Activated naive CD8-positive, alpha-beta T cell treated with anti-CD3 and anti-CD28 coated beads, Interleukin-2, amount 10 ng/mL, durations not matched to agents 7 days and 5 days (primary cell): ENCODE data around the gene BMPER. TPM values are rescaled to one million over a fixed set of nuclear protein-coding genes. Genes with fewer than 3 reads are reported as not detected.

Experiments
- ATAC-seq: fragments of 150-1000 bp; cut with Tn5 transposase; one replicate; pipeline ENCODE4 v1.10.0; 2021; ENCODE audit warnings: low read depth, moderate library complexity
- POLR2A ChIA-PET: fragments of 350-600 bp; sonication (Branson Sonifier 250); formaldehyde crosslinking; loops from one replicate; lab custom pipeline; 2021; ENCODE audit warnings: antibody characterized with exemption; lab: Charles Lee
- DNase-seq: peaks from one replicate; pipeline ENCODE4 v3.0.0; 2021
- H3K27ac Mint-ChIP-seq: one replicate; pipeline ENCODE4 v1.8.0; 2022; ENCODE audit warnings: mild to moderate bottlenecking, mixed read lengths
- H3K27me3 Mint-ChIP-seq: one replicate; pipeline ENCODE4 v1.8.0; 2022; ENCODE audit warnings: mild to moderate bottlenecking, moderate library complexity, mixed read lengths
- H3K36me3 Mint-ChIP-seq: one replicate; pipeline ENCODE4 v1.8.0; 2021; ENCODE audit warnings: mild to moderate bottlenecking, mixed read lengths
- H3K4me1 Mint-ChIP-seq: one replicate; pipeline ENCODE4 v1.8.0; 2021; ENCODE audit warnings: mixed read lengths
- H3K4me3 Mint-ChIP-seq: one replicate; pipeline ENCODE4 v1.8.0; 2022; ENCODE audit warnings: mild to moderate bottlenecking, moderate library complexity, mixed read lengths
- H3K9me3 Mint-ChIP-seq: one replicate; pipeline ENCODE4 v1.8.0; 2021; ENCODE audit warnings: mixed read lengths
- total RNA-seq, 2 experiments: library from RNA; stranded (reverse); gene quantifications; one replicate each; pipeline ENCODE4 v1.2.3, GENCODE V29; 2021

The BMPER gene
- total RNA-seq, 2 experiments from 2014 or later, result not detected

DNA sequence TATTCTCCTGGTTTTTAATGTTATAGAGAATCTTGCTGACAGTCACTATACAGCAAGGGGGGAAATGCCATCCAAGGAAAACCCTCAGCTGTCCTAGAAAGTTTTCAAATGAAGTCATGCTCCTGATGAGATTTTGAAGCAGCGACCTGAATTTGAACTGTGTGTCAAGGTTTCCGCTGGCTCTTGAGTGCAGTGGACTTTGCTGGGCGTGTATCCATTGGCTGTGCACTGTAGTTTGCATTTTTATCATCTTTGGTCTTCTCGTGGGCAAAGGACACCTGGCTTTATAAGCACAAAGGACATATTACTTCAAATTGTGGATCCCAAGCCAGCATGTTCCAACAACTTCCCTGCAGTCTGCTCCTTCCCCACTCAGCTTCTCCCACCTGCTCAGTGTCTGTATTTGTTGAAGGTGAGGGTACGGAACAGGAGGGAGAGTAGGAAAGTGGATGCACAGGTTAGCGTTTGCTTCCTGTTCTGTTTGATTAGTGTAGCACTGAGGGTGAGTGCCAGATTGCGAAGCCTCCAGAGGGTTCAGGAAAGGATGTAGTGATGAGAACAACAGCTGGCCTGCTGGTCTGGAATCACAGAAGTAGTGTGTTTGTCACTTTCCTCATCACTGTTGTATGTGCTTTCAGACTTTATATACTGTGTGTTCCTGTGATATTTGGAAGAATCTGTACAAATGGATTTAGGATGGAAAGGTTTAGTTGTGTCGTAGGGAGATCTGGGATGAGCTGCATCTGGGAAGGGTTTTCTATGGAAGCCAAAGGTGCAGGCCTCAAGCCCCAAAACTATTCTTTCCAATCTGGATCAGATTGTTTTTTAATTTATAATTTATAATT lies 204.8 kb downstream of the BMPER start:
- Mint-ChIP-seq H3K27me3 (no peaks in the 10 kb centered on the region), H3K36me3 (no peaks in the 10 kb centered on the region), H3K4me1 (no peaks in the 10 kb centered on the region), H3K9me3 (peaks cover 3% of the 10 kb centered on the region), H3K4me3 (no peak overlapping the region), H3K27ac (no peak overlapping the region)
- POLR2A ChIA-PET, result no interaction called here
- ATAC-seq (no peak), DNase-seq (no peak)

DNA sequence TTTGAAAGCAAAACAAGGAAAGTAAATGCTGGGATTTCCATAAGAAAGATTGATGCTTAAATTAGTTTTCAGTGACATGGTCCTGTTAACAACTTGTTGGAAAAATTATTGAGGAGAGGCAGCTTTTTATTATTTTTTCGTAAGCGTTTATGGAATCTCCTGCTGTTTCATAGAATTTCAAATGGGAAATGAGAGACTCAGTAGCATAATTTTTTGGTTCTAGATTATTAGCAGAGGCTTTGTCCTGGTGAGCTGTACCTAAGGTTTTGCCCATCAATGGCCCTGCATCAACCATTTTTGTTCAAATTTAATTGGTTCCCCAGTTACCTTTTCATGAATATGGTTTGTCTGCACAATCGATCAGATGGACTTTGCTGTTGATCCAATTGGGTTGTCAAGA lies 205.7 kb downstream of the BMPER start:
- H3K4me1 Mint-ChIP-seq, result no peaks in the 10 kb centered on the region
- no peaks in the 10 kb centered on the region for H3K36me3 Mint-ChIP-seq
- DNase-seq (no peak), ATAC-seq (no peak)
- POLR2A ChIA-PET, result no interaction called here
- no peak overlapping the region for H3K4me3 Mint-ChIP-seq
- H3K27me3 Mint-ChIP-seq, result no peaks in the 10 kb centered on the region
- peaks cover 1% of the 10 kb centered on the region for H3K9me3 Mint-ChIP-seq
- no peak overlapping the region for H3K27ac Mint-ChIP-seq

DNA sequence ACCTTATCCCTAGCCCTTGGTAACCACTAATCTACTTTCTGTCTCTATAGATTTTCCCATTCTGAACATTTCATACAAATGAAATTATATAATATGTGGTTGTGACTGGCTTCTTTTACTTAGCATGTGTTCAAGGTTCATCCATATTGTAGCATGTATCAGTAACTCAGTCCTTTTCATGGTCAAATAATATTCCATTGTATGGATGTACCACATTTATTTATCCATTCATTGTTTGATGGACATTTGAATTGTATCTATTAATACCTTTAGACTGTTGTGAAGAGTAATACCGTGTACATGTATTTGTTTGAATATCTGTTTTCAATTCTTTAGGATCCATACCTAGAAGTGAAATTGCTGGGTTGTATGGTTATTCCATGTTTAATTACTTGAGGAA lies 210.2 kb downstream of the BMPER start:
- Mint-ChIP-seq H3K36me3 (no peaks in the 10 kb centered on the region), H3K4me3 (no peak overlapping the region), H3K9me3 (no peaks in the 10 kb centered on the region), H3K27me3 (no peaks in the 10 kb centered on the region), H3K27ac (no peak overlapping the region), H3K4me1 (no peaks in the 10 kb centered on the region)
- POLR2A ChIA-PET, result no interaction called here
- ATAC-seq (no peak), DNase-seq (no peak)

- Mint-ChIP-seq H3K4me1 (no peaks in the 10 kb centered on the region), H3K27ac (no peak overlapping the region), H3K9me3 (no peaks in the 10 kb centered on the region), H3K4me3 (no peak overlapping the region), H3K36me3 (no peaks in the 10 kb centered on the region), H3K27me3 (no peaks in the 10 kb centered on the region)
- DNase-seq (no peak), ATAC-seq (no peak)
- POLR2A ChIA-PET, result no interaction called here
These were observed 212.2 kb downstream of the BMPER start for GRCh38 chr7:34117573-34117972.

GRCh38 chr7:34121366-34121765 lies 216.0 kb downstream of the BMPER start:
- DNase-seq (no peak), ATAC-seq (no peak)
- Mint-ChIP-seq H3K27ac (no peak overlapping the region), H3K27me3 (no peaks in the 10 kb centered on the region), H3K9me3 (peaks cover 5% of the 10 kb centered on the region), H3K4me1 (no peaks in the 10 kb centered on the region), H3K4me3 (no peak overlapping the region), H3K36me3 (no peaks in the 10 kb centered on the region)
- POLR2A ChIA-PET, result no interaction called here

DNA sequence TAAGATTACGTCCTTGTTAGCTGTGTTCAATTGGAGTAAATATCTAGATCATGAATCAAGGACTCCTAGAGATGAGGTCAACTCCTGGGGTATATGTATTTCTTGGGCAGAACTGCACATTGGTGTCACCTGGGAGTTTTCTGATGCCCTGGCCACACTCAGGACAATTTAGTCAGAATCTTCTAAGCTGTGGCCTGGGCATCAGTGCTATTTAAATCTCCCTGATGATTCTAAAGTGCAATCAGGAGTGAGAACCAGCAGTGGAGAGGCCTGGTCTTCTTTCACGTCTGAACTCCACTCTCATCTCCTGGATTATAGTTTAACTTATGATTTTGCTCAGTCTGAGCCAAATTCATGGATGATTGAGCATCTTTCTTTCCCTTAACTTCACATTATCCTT lies 218.0 kb downstream of the BMPER start:
- Mint-ChIP-seq H3K4me3 (no peak overlapping the region), H3K9me3 (peaks cover 8% of the 10 kb centered on the region), H3K36me3 (no peaks in the 10 kb centered on the region), H3K27ac (no peak overlapping the region), H3K4me1 (no peaks in the 10 kb centered on the region), H3K27me3 (no peaks in the 10 kb centered on the region)
- POLR2A ChIA-PET, result no interaction called here
- no peak for DNase-seq
- no peak for ATAC-seq

- peaks cover 8% of the 10 kb centered on the region for H3K9me3 Mint-ChIP-seq
- H3K27ac Mint-ChIP-seq, result no peak overlapping the region
- H3K27me3 Mint-ChIP-seq, result no peaks in the 10 kb centered on the region
- no peak overlapping the region for H3K4me3 Mint-ChIP-seq
- H3K4me1 Mint-ChIP-seq, result no peaks in the 10 kb centered on the region
- DNase-seq (no peak), ATAC-seq (no peak)
- POLR2A ChIA-PET, result no interaction called here
- H3K36me3 Mint-ChIP-seq, result no peaks in the 10 kb centered on the region
These were observed 219.4 kb downstream of the BMPER start for GRCh38 chr7:34124765-34125164.

GRCh38 chr7:34128762-34129161 lies 223.4 kb downstream of the BMPER start:
- Mint-ChIP-seq H3K9me3 (peaks cover 8% of the 10 kb centered on the region), H3K4me1 (no peaks in the 10 kb centered on the region), H3K27me3 (no peaks in the 10 kb centered on the region), H3K4me3 (no peak overlapping the region), H3K27ac (no peak overlapping the region), H3K36me3 (no peaks in the 10 kb centered on the region)
- DNase-seq (no peak), ATAC-seq (no peak)
- POLR2A ChIA-PET, result no interaction called here

- Mint-ChIP-seq H3K4me3 (no peak overlapping the region), H3K36me3 (no peaks in the 10 kb centered on the region), H3K9me3 (peaks cover 6% of the 10 kb centered on the region), H3K27ac (no peak overlapping the region), H3K4me1 (no peaks in the 10 kb centered on the region), H3K27me3 (no peaks in the 10 kb centered on the region)
- POLR2A ChIA-PET, result no interaction called here
- ATAC-seq, result no peak
- no peak for DNase-seq
These were observed 225.4 kb downstream of the BMPER start for GRCh38 chr7:34130558-34131295.

GRCh38 chr7:34131371-34131770 lies 226.0 kb downstream of the BMPER start:
- H3K36me3 Mint-ChIP-seq, result no peaks in the 10 kb centered on the region
- ATAC-seq (no peak), DNase-seq (no peak)
- no peaks in the 10 kb centered on the region for H3K4me1 Mint-ChIP-seq
- peaks cover 3% of the 10 kb centered on the region for H3K9me3 Mint-ChIP-seq
- H3K27me3 Mint-ChIP-seq, result no peaks in the 10 kb centered on the region
- no peak overlapping the region for H3K27ac Mint-ChIP-seq
- H3K4me3 Mint-ChIP-seq, result no peak overlapping the region
- POLR2A ChIA-PET, result no interaction called here

DNA sequence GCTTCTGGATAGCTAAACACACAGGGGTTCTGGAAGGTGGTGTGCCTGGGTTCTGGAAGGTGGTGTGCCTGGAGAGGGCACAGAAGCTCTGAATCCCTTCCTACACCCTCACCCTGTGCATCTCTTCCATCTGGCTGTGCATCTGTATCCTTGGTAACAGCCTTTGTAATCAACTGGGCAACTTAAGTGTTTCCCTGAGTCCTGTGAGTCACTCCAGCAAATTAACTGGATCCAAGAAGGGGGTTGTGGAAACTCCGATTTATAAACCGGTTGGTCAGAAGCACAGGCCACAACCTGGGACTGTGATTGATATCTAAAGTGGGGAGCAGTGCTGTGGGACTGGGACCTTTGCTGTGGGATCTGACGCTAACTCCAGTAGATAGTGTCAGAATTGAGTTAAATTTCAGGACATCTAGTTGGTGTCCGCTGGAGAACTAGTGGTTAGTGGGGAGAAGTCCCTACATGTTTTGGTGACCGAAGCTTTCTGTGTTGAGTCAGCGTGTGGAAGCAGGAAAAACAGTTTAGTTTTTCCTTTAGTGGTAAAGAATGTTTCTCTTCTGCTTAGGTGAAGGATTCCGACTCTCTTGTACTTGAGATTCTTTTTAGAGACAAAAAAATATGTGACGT lies 228.1 kb downstream of the BMPER start:
- Mint-ChIP-seq H3K9me3 (no peaks in the 10 kb centered on the region), H3K27ac (no peak overlapping the region), H3K36me3 (no peaks in the 10 kb centered on the region), H3K4me1 (no peaks in the 10 kb centered on the region), H3K27me3 (no peaks in the 10 kb centered on the region), H3K4me3 (no peak overlapping the region)
- DNase-seq (no peak), ATAC-seq (no peak)
- POLR2A ChIA-PET, result no interaction called here

GRCh38 chr7:34133983-34134782 lies 228.8 kb downstream of the BMPER start:
- DNase-seq (no peak), ATAC-seq (no peak)
- H3K36me3 Mint-ChIP-seq, result no peaks in the 10 kb centered on the region
- H3K4me3 Mint-ChIP-seq, result no peak overlapping the region
- no peak overlapping the region for H3K27ac Mint-ChIP-seq
- H3K27me3 Mint-ChIP-seq, result no peaks in the 10 kb centered on the region
- no peaks in the 10 kb centered on the region for H3K9me3 Mint-ChIP-seq
- POLR2A ChIA-PET, result no interaction called here
- H3K4me1 Mint-ChIP-seq, result no peaks in the 10 kb centered on the region

DNA sequence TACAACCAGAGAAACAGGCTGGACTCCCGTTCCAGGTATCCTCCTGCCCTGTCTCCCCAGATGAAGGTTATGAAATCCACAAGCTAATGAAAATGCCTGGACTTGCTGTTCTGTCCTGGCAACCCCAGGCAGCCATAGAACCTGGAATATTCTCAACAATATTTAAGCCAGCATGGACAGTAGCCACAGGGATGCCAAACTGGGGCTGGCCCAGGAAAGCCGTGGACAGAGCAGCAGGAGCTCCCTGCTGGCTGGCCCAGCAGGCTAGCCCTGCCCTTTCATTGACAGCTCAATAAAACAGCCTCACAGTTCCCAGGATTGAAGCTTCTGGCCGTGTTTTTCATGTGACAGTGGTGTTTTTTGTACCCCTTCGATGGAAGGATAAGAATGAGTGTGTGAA lies 230.6 kb downstream of the BMPER start:
- ATAC-seq, result no peak
- POLR2A ChIA-PET, result no interaction called here
- Mint-ChIP-seq H3K4me1 (no peaks in the 10 kb centered on the region), H3K27me3 (no peaks in the 10 kb centered on the region), H3K36me3 (no peaks in the 10 kb centered on the region), H3K4me3 (no peak overlapping the region), H3K27ac (no peak overlapping the region), H3K9me3 (no peaks in the 10 kb centered on the region)
- DNase-seq, result no peak
